NCI-H2081 treated with DMSO at 0.1 percent for 48 hours (cell line): ENCODE data around the gene DPM3.
"Not testable (repeated sequence)": the region's sequence is repeated elsewhere in the genome, so short reads cannot be mapped to it uniquely, and the experiment has no call there.

Experiments used
- DNase-seq: peaks from one replicate; lab custom pipeline; 2025; lab: John Stamatoyannopoulos, UW

DPM3 gene

GRCh38 chr1:155175281-155175926 lies 35.1 kb upstream of the DPM3 start:
- DNase-seq = no peak

- peak; percentile 84 for DNase-seq
These were observed 34.3 kb upstream of the DPM3 start for GRCh38 chr1:155174324-155175280.

DNA sequence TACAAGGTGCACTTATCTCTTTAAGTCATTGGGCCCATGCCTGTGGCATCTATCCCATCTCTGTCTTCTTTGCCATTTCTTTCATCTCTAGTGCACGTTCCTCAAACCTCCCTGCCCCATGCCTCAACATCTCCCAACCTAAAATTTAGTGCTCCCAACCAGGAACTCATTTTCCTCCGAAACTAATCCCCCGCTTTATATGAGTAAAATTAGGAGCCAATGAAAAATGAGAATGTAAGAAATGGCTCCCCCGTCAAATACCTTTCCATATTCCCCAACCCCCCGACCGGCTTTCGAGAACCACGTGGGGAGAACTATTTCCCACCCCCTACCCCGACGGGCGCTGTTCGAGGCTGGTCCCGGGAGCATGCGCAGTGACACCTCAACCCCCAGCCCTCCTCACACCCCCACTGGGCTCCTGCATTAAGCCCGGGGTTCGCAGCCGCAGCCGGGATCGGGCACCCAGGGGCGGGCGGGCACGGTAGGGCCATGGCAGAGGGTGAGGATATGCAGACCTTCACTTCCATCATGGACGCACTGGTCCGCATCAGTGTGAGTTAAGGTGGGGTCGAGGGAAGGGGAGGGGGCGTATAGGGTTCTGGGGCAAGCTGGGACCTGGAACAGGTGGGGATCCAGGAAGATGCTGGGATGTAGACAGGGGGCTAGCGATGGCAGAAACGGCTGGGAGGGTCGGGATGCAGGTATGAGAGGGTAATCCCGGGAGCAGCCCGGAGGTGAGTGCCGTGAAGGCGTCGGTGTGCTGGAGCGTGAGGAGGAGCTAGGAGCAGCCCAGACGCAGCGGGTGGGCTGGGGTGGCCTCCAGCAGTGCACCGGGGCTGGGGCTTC lies 33.4 kb upstream of the DPM3 start, which contains the start of gene TRIM46:
Gene TRIM46, plus strand, starts transcription at position 372 of the 846 bp plus-strand sequence. Its CDS starts 118 bp downstream, at position 490.
- DNase-seq = peak; percentile 42

DNA sequence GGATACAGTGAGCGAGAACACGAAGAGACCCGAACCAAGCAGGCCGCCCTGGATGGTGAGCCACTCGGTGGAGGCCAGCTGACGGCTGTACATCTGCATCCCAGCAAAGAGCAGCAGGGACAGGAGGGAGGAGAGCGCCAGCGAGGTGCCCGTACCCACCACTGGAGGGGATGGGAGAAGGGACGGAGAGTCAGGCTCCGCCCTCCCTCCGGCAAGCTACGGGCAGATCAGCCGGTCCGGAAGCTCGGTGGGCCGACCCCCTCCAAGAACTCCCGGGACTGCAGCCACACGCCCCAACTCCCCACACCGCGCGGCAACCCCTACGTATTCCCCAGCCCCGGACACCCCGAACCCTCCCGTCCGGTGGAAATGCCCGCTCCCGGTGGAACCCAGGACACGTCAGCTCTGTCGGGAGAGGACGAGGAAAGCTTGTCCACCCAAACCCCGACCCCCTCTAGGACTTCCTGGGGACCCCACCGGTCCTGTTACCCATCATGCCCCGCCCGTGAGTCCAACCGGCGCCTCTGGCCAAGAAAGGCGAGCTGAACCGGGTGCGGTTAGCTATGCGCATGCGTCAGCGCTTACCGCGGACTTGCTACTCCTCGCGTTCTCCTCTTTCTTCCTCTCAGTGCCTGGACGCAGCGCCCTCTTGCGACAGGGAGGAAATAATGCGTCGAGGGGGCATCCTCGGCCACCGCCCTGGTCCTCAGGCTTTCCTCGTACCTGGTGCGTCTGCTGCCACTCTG lies 32.6 kb upstream of the DPM3 start, which contains the start of gene KRTCAP2:
Gene KRTCAP2, minus strand, starts transcription at position 573 of the 746 bp plus-strand sequence. Its CDS starts 80 bp downstream, at position 493.
- peak; percentile 96 for DNase-seq

- DNase-seq = no peak
These were observed 31.8 kb upstream of the DPM3 start for GRCh38 chr1:155171836-155172731.

- DNase-seq = no peak
These were observed 30.5 kb upstream of the DPM3 start for GRCh38 chr1:155170806-155171205.

- no peak for DNase-seq
These were observed 29.9 kb upstream of the DPM3 start for GRCh38 chr1:155170101-155170785.

DNA sequence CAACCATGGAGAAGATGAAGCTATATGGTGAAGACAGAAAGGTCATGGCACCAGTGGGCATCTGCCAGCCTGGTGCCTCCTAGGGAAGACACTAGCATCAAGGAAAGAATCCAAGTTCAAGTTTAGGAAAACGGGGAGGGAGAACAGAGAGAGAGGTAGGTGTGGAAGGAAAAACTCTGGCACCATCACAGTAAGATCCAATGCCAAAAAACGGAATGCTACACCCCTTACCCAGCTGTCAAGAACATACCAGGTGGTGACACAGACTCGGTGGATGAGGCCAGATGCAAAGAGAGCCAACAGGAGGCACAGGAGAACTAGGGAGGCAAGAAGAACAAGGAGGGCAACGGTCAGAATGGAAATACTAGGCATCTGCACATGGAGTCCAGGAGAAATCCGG lies 29.2 kb upstream of the DPM3 start:
- no peak for DNase-seq

GRCh38 chr1:155168456-155169210 lies 28.3 kb upstream of the DPM3 start:
- DNase-seq = no peak

DNA sequence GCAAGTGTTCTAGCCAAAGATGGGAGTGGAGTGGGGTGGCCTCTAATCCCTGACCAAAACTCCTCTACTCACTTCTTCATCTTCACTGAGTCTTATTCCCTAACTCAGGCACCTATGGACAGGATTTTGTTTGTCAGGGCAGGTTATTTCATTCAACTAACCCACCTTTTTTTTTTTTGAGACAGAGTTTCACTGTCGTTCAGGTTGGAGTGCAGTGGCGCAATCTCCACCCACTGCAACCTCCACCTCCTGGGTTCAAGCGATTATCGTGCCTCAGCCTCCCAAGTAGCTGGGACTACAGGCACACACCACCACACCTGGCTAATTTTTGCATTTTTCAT lies 27.7 kb upstream of the DPM3 start:
- not testable (repeated sequence) for DNase-seq

DNA sequence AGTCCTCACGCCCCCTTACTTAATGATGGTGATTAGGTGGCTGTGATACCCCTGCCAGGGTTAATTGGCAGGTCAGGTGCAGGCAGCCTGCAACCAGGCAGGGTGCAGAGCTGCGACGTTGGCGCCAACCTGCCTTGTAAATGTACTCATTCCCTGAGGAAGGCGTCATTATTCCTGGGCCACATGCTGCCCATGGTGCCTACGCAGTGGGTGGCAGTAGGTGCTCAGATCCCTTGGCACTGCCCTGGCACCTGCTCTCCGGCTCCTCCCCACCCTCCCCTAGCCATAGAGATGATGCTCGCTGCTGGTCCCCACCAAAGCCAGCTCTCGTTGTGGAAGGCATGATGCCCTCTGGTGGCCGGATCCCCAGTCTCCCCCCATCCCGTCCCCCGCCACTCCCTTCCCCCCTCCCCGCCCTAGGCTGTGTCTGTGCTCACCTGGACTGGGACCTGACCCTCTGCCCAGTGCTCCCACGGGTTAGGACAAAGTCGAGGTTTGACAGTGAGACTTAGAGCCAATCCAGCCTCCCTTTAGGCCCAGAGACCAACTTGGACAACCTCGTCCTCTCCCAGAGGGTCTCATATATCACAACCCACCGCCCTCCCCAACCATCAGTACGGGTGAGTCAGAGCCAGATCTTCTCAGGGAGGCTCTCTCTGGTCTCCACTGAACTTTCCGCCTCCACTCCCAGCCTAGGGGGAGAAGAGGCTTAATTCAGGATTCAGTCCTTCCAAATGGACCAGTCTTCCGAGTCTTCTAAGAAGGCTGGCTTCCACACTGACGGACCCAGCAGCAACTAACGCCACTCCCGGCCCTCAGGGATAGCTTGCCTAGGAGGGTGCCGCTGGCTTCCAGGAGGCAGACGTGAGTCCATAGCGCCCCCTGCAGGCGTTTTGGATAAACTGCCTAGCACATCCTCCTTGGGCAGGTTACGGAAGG lies 27.1 kb upstream of the DPM3 start:
- DNase-seq = peak; percentile 53

DNA sequence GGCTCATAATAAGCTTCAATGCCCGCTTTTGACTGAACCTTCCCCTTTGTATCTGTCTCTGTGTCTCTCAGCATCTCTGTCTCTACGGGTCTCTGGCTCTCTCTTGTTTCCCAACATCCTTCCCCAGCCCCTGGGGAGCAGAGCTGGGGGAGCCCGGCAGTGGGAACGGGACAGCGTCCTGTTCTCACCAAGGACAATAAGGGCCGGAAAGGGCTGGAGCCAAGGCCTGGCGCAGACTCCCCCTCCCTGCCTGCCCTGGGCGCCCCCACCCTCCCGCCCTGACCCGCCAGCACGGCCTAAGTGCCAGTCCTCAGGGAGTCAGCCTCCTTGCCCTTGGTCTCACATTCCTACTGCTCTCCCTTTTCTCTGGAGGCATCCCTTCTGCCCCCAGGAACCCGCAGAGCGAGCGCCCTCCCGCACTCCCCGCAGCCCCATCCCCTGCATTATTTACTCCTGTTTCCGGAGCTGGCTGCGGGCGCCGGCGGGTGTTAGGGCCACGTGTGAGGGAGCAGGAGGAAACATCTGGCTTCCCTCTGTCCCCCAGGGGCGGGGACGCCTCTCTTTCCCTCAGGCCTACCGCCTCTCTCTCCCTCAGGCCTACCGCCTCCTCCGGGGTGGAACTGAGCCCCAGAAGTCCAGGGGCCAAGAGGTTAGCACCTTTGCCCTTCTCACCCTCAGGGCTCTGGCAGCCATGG lies 26.3 kb upstream of the DPM3 start:
- DNase-seq = no peak

- DNase-seq = no peak
These were observed 25.7 kb upstream of the DPM3 start for GRCh38 chr1:155166051-155166470.

GRCh38 chr1:155164625-155165024 lies 24.3 kb upstream of the DPM3 start:
- DNase-seq = not testable (repeated sequence)

- DNase-seq = not testable (repeated sequence)
These were observed 23.5 kb upstream of the DPM3 start for GRCh38 chr1:155163785-155164184.

- DNase-seq = not testable (repeated sequence)
These were observed 22.3 kb upstream of the DPM3 start for GRCh38 chr1:155162631-155163030.

DNA sequence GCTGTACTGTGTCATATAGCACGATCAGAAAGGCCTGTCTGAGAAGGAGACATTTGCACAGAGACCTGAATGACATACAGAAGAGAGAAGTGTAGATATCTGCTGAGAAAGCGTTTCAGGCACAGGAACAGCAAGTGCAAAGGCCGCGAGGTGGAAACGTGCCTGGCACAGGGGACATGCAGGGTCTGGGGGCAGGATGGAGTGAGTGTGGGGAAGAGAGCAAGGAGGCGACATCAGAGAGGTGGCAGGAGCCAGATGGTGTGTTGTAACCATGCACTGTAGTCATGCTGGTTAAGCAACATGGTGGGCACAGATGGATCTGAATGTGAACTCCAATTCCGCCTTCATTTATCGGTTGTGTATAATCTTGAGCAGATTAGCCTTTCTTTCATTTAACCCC lies 19.8 kb upstream of the DPM3 start:
- DNase-seq = no peak
